ENCODE results near the gene BLZF1.
"Not testable (repeated sequence)": the region's sequence is repeated elsewhere in the genome, so short reads cannot be mapped to it uniquely, and the experiment has no call there.

The BLZF1 gene, protein sequence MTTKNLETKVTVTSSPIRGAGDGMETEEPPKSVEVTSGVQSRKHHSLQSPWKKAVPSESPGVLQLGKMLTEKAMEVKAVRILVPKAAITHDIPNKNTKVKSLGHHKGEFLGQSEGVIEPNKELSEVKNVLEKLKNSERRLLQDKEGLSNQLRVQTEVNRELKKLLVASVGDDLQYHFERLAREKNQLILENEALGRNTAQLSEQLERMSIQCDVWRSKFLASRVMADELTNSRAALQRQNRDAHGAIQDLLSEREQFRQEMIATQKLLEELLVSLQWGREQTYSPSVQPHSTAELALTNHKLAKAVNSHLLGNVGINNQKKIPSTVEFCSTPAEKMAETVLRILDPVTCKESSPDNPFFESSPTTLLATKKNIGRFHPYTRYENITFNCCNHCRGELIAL

DNA sequence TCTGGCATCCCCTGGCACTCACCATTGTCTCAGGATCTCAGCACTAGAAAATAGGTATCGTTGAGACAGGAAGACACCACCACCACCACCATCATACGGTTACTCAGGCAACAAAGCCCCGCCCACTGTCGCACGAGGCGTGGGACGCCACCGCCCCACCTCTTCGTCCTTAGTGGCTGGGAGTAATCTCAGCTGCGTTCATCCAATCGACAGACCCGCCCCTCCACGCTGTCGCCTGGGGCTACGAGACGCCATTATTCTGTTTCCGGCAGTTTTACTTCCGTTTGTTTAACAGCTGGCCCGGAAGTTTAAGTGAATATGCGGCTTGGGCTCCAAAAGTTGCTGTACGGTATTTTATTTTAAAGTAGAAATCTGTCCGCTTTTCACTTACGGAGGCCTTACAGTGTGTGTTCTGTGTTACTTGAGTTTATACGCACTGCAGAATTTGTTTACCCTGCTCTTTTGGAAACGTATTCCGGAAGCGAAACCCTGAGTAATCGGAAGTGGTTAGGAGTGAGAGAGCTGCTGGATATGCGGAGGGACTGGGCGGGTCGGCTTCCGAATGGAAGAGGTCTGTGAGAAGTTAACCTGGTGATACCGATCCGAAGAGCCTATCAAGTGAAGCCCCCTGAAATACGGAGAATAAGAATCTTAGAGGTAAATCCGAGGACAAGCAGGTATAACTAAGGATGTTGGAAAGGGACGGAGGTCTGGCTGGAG, at the start of gene BLZF1, which contains the start of gene NME7:
Gene BLZF1, plus strand, starts transcription at position 510 of the 720 bp plus-strand sequence. CDS start 1,328 bp downstream, outside the sequence.
Gene NME7, minus strand, starts transcription at position 112 of the 720 bp plus-strand sequence. Its CDS starts 87 bp downstream, at position 25.
- peak; percentile 96 for DNase-seq (ENCODE audit: low read depth)

DNA sequence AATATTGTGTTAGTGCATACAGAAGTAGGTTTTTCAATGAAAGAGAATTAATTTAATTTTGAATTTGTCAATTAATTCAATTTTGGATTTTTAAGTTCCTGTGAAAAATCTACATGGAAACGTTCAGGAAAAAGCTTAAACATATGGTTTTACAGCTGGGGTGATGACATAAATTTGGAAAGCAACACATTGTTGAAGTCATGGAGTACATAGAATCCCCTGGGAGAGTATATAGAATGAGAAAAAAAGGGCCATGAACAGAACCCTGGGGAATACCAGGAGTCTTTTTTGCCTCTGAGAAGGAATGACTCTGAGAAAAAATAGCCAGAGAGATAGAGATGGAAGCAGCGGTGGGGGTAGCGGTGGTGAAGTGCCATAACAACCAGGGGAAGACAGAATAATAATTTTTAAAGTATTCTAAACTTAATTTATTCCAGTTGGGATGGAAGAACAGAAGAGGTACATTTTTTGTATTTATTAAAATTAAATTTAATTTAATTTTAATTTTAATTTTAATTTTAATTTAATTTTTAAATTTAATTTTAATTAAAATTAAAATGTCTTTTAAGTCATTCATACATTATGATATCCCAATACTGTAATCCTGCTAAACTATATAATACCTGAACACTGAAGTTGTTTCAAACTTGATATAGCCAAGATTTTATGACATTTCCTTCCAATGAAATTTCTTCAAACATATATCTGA, 49.3 kb upstream of the BLZF1 start:
- no peak for DNase-seq (ENCODE audit: low read depth)

- DNase-seq (ENCODE audit: low read depth) = no peak
These were observed 46.5 kb upstream of the BLZF1 start for GRCh38 chr1:169321539-169321938.

DNA sequence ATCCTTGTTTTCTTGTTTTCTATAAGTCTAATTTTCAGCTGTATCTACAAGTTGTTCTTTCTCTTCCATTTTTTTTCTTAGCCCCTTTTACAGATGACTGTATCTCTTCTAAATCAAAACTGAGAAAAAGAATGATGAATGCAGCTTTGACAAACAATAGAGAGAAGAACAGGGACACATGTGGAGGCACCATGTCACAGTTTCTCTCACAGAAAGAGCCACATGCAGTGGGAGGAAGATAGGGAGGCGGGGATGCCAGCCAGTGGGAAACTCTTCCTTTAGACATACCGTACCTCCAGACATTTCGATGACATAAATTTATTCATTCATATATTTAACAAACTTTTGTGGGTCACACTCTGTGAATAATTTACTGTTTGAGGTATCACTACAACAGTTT, 45.9 kb upstream of the BLZF1 start:
- DNase-seq (ENCODE audit: low read depth) = no peak

DNA sequence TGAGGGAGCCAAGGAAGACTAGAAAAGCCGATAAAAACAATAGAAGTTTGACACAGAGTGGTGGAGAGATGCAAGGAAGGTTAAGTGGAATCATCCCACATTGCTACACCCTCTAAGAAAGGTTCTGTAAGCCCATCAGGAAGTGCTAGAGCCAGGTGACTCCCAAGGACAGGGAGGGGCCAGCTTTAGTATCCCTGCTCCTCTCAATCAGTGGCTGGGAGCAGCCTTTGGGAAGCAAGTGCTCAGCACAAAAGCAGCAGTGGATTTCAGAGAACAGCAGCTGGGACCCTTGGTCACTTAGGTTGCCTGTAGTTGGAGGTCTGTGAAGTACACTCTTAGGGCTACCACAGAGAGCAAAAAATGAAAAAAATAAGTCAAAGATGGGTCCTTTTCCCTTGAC, 42.9 kb upstream of the BLZF1 start:
- no peak for DNase-seq (ENCODE audit: low read depth)

DNA sequence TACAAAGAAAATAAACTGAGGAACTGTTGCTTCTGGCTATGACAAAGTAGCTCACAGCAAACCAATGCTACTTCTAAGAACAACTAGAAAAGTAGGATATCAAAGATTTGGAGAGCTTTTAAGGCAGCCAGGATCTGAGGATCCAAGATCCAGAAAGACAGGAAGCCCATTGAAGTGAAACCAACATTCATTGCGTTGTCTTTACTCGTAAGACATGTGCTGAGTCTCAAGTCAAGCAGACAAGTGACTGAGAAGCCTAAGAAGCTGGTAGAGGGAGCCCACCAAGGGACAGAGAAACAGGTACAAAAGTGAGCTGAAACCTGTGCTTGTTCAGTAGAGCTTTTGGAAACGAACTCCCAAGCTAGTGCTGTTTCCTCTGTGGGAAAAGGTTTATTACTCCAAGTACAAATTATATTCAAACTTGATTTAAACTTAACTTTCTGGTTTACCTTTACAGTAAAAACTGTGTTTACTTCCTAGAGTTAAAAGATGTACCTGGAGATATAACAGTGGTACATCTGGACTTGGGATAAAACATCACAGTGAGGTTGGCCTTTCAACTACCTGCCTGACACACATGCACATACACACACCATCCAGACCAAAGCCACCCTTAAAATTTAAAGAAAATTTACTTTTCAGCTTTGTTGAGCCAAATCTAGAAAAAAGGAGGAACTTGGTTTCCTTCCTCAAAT, 41.6 kb upstream of the BLZF1 start:
- no peak for DNase-seq (ENCODE audit: low read depth)

GRCh38 chr1:169326956-169327268, 41.1 kb upstream of the BLZF1 start:
- no peak for DNase-seq (ENCODE audit: low read depth)

DNA sequence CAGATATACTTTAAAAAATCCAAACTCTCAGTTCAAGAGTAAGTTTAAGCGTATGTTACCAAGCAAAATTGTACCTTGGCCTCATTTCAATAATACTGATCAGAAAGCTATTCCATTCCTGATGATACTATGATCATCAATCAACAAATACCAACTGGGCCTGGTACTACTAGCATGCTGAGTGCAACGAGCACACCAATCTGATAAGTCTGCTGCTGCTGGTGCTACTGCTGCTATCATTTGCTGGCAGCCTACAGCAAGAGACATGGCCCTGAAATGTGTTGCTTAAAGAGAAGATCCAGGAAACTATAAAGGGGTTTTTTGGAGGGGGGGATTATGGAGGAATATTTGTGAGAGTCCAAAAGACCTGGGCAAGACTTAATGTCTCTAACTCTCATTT, 40.1 kb upstream of the BLZF1 start:
- no peak for DNase-seq (ENCODE audit: low read depth)

DNA sequence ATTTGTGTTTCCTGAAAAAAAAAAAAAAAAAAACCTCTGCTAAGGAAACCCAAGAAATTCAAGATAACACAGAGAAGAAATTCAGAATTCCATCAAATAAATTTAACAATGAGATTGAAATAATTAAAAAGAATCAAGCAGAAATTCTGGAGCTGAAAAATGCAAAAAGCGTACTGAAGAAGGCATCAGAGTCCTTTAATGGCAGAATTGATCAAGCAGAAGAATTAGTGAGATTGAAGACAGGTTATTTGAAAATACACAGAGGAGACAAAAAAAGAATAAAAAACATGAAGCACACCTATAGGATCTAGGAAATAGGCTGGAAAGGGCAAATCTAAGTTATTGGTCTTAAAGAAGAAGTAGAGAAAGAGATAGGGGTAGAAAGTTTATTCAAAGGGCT, 38.6 kb upstream of the BLZF1 start:
- no peak for DNase-seq (ENCODE audit: low read depth)

GRCh38 chr1:169330927-169331326, 37.1 kb upstream of the BLZF1 start:
- no peak for DNase-seq (ENCODE audit: low read depth)

- DNase-seq (ENCODE audit: low read depth) = not testable (repeated sequence)
These were observed 33.3 kb upstream of the BLZF1 start for GRCh38 chr1:169334727-169335126.

- DNase-seq (ENCODE audit: low read depth) = not testable (repeated sequence)
These were observed 30.9 kb upstream of the BLZF1 start for GRCh38 chr1:169336947-169337715.

GRCh38 chr1:169338617-169339016, 29.4 kb upstream of the BLZF1 start:
- DNase-seq (ENCODE audit: low read depth) = no peak

GRCh38 chr1:169339773-169340172, 28.2 kb upstream of the BLZF1 start:
- DNase-seq (ENCODE audit: low read depth) = no peak

- no peak for DNase-seq (ENCODE audit: low read depth)
These were observed 27.1 kb upstream of the BLZF1 start for GRCh38 chr1:169340882-169341281.

- DNase-seq (ENCODE audit: low read depth) = not testable (repeated sequence)
These were observed 25.9 kb upstream of the BLZF1 start for GRCh38 chr1:169342096-169342495.

DNA sequence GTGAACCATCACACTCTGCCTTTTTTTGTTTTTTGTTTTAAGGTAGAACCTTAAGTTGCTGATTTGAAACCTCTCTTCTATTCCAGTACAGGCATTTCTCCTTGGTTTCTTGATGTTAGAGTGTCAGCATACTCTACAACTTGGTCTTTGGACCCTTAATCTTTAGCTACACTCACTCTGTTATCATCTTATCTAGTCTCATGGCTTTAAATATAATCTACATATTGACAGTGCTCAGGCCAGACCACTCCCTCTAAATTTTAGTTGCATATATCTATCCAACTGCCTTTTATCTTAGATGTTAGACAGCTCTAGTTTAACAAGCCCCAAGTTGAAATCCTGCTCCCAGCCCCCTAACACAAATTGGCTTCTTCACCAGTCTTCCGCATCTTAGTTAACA, 22.5 kb upstream of the BLZF1 start:
- DNase-seq (ENCODE audit: low read depth) = no peak

DNA sequence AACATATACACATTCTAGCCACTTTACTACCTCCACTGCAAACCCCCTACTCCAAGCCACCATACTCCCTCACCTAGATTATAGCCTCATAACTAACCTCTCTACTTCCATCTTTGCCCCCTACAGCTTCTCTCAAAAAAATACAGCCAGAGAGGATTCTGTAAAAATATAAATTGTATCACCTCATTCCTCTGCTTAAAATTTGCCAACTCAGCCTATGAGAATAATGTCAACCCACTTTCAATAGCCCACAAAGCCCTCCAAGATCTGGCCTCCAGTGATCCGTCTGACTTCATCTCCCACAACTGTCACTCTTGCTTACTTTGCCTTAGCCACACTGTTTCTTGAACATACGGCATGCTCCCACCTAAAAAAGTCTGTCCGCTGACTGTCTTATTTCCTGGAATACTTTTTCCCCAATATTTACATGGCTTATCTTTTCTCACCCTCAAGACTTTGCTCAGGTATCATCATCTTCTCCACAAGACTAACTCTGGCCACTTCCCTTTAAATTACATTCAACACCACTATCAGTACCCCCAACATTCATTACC, 21.9 kb upstream of the BLZF1 start:
- no peak for DNase-seq (ENCODE audit: low read depth)

DNA sequence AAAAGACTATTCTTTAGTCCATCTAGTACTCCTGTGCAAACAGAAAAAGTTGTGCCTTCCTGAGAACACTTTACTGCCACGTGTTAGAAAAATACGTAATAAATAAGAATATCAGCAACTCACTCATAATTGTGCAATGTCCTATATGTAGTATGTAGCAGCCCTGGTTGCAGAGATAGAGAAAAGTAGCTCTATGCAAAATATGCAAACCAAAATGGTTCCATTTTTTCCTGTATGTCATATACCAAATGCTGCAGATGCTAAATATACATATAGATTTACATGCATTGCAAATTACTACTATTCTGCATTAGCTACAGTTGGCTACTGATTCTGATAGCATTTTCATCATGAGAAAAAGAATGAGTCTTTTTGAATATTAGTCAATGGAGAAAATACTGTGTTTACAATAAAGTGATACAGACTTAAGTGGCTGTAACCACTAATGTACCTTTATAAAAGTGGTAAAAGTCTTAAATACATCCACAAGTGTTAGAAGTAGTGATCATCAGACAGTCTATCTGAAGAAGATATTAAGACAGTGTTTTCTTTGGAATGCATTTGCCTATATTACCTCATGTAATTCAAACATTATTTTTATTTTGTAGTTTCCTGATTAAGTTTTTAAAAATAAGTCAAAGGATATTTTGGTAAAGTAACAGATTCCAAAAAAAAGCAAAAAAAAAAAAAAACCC, 20.2 kb upstream of the BLZF1 start:
- no peak for DNase-seq (ENCODE audit: low read depth)

GRCh38 chr1:169348383-169349036, 19.5 kb upstream of the BLZF1 start:
- no peak for DNase-seq (ENCODE audit: low read depth)
